HCT116 (cell line): ENCODE data around the gene DMWD. TPM values are rescaled to one million over a fixed set of nuclear protein-coding genes. Genes with fewer than 3 reads are reported as not detected.

Source experiments
- ATAC-seq: fragments of 200-7000 bp; cut with Tn5 transposase; 2 replicates; pipeline ENCODE4 v1.9.1; 2020; ENCODE audit warnings: mild to moderate bottlenecking, moderate library complexity
- BruUV-seq: library from RNA; stranded (reverse); fragments of 400-500 nt; replicated peaks from 2 replicates; lab custom pipeline; 2021; lab: Mats Ljungman, UMichigan
- CTCF ChIA-PET: fragments of 300-600 bp; sonication (Branson Sonifier 250); formaldehyde crosslinking; loops from one replicate; lab custom pipeline; 2021; ENCODE audit warnings: antibody characterized with exemption; lab: Charles Lee
- POLR2A ChIA-PET: fragments of 300-600, 350-600 bp; sonication (Branson Sonifier 250); formaldehyde crosslinking; loops from one replicate; lab custom pipeline; 2021; ENCODE audit warnings: antibody characterized with exemption; lab: Charles Lee
- RAD21 ChIA-PET, 2 experiments: fragments of 300-600 bp; sonication (Branson Sonifier 250); formaldehyde crosslinking; loops; one replicate each; lab custom pipeline; 2023; ENCODE audit warnings: low total read pairs in 2 of 2; ENCODE audit not compliant: uncharacterized antibody in 2 of 2, unreplicated experiment in 2 of 2, low non-redundant PET in 1 of 2; lab: Charles Lee
- DNase-seq: peaks from one replicate; pipeline ENCODE4 v3.0.0-alpha.2; 2010; ENCODE audit warnings: low read depth, low spot score
- H2AFZ ChIP-seq: fragments of 200-600 bp; shearing (Covaris generic), sonication (generic); 2 replicates; pipeline ENCODE4 v1.6.1; 2017; ENCODE audit warnings: low read depth, mixed run types, mixed read lengths, antibody characterized with exemption, low read length; ENCODE audit not compliant: poor library complexity, severe bottlenecking
- H3K27ac ChIP-seq: 2 replicates; pipeline ENCODE4 v1.5.1; 2012; ENCODE audit warnings: low read depth, low read length
- H3K27me3 ChIP-seq: fragments of 200-600 bp; sonication (generic); 2 replicates; pipeline ENCODE4 v1.6.1; 2016; ENCODE audit warnings: mixed run types, low read length, mixed read lengths; ENCODE audit not compliant: insufficient read depth
- H3K36me3 ChIP-seq, 2 experiments: fragments of 200-500 bp in 1 of 2; fragments of 200-600 bp in 1 of 2; sonication (Bioruptor generic) in 1 of 2; sonication (generic) in 1 of 2; 2 replicates each; pipeline versions ENCODE4 v1.5.1 to v1.6.1; 2014 to 2016; ENCODE audit warnings: low read length in 2 of 2, inconsistent platforms in 1 of 2, mixed read lengths in 1 of 2, mixed run types in 1 of 2; ENCODE audit not compliant: insufficient read depth in 2 of 2, control insufficient read depth in 1 of 2
- H3K4me1 ChIP-seq, 2 experiments: fragments of 200-600 bp in 1 of 2; sonication (generic) in 1 of 2; 2 replicates each; pipeline versions ENCODE4 v1.5.1 to v1.6.1; 2012 to 2017; ENCODE audit warnings: low read length in 2 of 2, inconsistent platforms in 1 of 2, mild to moderate bottlenecking in 1 of 2, mixed read lengths in 1 of 2, mixed run types in 1 of 2, moderate library complexity in 1 of 2; ENCODE audit not compliant: insufficient read depth in 2 of 2, control insufficient read depth in 1 of 2
- H3K4me2 ChIP-seq: fragments of 200-600 bp; sonication (generic); 2 replicates; pipeline ENCODE4 v1.6.1; 2017; ENCODE audit warnings: mixed run types, low read length, mixed read lengths
- H3K4me3 ChIP-seq, 2 experiments: fragments of 200-600 bp in 1 of 2; sonication (generic) in 1 of 2; replicated peaks in 1 of 2; 2 replicates each; pipeline ENCODE4 v1.5.1; 2011 to 2016; ENCODE audit warnings: low read length in 2 of 2, control low read depth in 1 of 2, low read depth in 1 of 2, mild to moderate bottlenecking in 1 of 2, mixed read lengths in 1 of 2, mixed run types in 1 of 2
- H3K79me2 ChIP-seq: fragments of 200-600 bp; sonication (generic); 2 replicates; pipeline ENCODE4 v1.6.1; 2017; ENCODE audit warnings: mild to moderate bottlenecking, mixed run types, low read length, moderate library complexity, mixed read lengths; ENCODE audit not compliant: insufficient read depth
- H3K9ac ChIP-seq: fragments of 200-600 bp; sonication (generic); 2 replicates; pipeline ENCODE4 v1.6.1; 2016; ENCODE audit warnings: low read length, mixed read lengths
- H3K9me2 ChIP-seq: fragments of 200-600 bp; sonication (generic), shearing (Covaris generic); 2 replicates; pipeline ENCODE4 v1.6.1; 2017; ENCODE audit warnings: mixed run types, mild to moderate bottlenecking, moderate library complexity; ENCODE audit not compliant: insufficient read depth
- H3K9me3 ChIP-seq, 2 experiments: fragments of 200-500 bp in 1 of 2; fragments of 200-600 bp in 1 of 2; sonication (Bioruptor generic) in 1 of 2; sonication (generic) in 1 of 2; 2 replicates each; pipeline ENCODE4 v1.6.1; 2014 to 2017; ENCODE audit warnings: low read length in 2 of 2, mixed read lengths in 2 of 2, inconsistent platforms in 1 of 2, low read depth in 1 of 2, mild to moderate bottlenecking in 1 of 2, mixed run types in 1 of 2, moderate library complexity in 1 of 2; ENCODE audit not compliant: control insufficient read depth in 1 of 2, insufficient read depth in 1 of 2
- H4K20me1 ChIP-seq: fragments of 200-600 bp; sonication (generic), shearing (Covaris generic); 2 replicates; pipeline ENCODE4 v1.6.1; 2017; ENCODE audit warnings: mixed run types, mild to moderate bottlenecking, moderate library complexity; ENCODE audit not compliant: insufficient read depth
- CBX3 ChIP-seq: IDR thresholded peaks from 2 replicates; pipeline ENCODE4 v1.6.1; 2012; ENCODE audit warnings: low read depth
- EGR1 ChIP-seq: IDR thresholded peaks from 2 replicates; pipeline ENCODE4 v1.6.1; 2012; ENCODE audit warnings: low read depth
- ELF1 ChIP-seq: IDR thresholded peaks from 2 replicates; pipeline ENCODE4 v1.6.1; 2012; ENCODE audit warnings: low read depth, borderline replicate concordance
- EZH2phosphoT487 ChIP-seq: fragments of 200-600 bp; IDR thresholded peaks from 2 replicates; pipeline ENCODE4 v1.6.1; 2018; ENCODE audit warnings: antibody characterized with exemption, borderline replicate concordance
- JUND ChIP-seq: IDR thresholded peaks from 2 replicates; pipeline ENCODE4 v1.6.1; 2012
- POLR2A ChIP-seq: IDR thresholded peaks from 2 replicates; pipeline ENCODE4 v1.7.0; 2011; ENCODE audit warnings: borderline replicate concordance; ENCODE audit not compliant: insufficient read depth, insufficient read length; ENCODE audit errors: extremely low read depth
- POLR2AphosphoS5 ChIP-seq: IDR thresholded peaks from 2 replicates; pipeline ENCODE4 v1.6.1; 2011; ENCODE audit warnings: mild to moderate bottlenecking, low read depth, low read length, moderate library complexity
- SRF ChIP-seq: IDR thresholded peaks from 2 replicates; pipeline ENCODE4 v1.6.1; 2012; ENCODE audit warnings: low read depth
- YY1 ChIP-seq: IDR thresholded peaks from 2 replicates; pipeline ENCODE4 v1.6.1; 2011; ENCODE audit warnings: low read length, low read depth, moderate library complexity, mild to moderate bottlenecking; ENCODE audit not compliant: insufficient replicate concordance; ENCODE audit errors: extremely low read depth
- intact Hi-C: fragments of 100-400 bp; cut with micrococcal nuclease; formaldehyde crosslinking; loops from 2 replicates; pipeline ENCODE4 v1.10.0; 2022
- total RNA-seq: library from RNA; stranded (reverse); gene quantifications from one replicate; pipeline ENCODE4 v1.2.1, GENCODE V29; 2021; ENCODE audit not compliant: unreplicated experiment
- TF ChIP-seq, protein P1 (sequence below): IDR thresholded peaks from 2 replicates; pipeline ENCODE4 v1.6.1; 2012; ENCODE audit warnings: low read depth
- TF ChIP-seq, protein P2 (sequence below): IDR thresholded peaks from 2 replicates; pipeline ENCODE4 v1.6.1; 2012
- TF ChIP-seq, protein P3 (sequence below): IDR thresholded peaks from 2 replicates; pipeline ENCODE4 v1.6.1; 2012

DMWD gene
- total RNA-seq, 1 experiment from 2014 or later: 56.8 TPM

DNA sequence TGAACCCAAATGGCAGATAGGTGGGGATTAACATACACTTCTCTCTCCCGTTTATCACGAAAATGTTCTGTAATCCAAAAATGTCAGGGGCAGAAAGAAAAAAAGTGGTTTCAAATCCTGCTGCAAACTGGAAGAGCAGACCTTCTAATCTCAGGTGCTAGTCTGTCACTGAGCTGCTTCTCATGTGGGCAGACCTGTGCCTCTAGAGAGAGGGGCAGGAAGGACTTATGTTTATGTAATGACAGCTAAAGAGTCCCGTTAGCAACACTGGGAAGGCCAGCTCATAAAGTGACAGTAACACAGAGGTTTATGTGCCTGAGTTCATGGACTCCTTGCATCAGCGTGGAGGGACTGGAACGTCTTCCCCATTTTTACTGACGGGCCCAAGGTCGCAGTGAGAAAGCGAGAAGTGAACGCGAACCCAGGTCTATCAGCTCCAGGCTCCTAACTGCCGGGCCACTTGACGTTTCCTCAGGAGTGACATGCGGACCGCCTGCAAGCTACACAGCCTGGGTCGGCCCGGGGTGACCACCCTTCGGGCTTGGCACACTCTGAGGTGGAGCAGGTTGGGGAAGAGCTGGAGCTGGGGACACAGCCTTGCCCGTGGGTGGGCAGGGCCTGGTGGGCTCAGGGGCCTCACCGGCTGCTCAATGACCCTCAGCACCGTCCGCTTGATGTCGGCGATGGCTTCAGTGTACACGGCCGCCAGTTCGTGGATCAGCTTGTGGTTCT lies 32.1 kb upstream of the DMWD start:
- H3K4me3 ChIP-seq: no peak overlapping the region
- no peaks in the 10 kb centered on the region for H3K9me3 ChIP-seq
- no peaks in the 10 kb centered on the region for H3K27me3 ChIP-seq
- intact Hi-C loops: no loop called here
- H3K36me3 ChIP-seq: peaks cover 32 to 53% of the 10 kb centered on the region in 2 experiments; a peak in 3 of 4 replicates
- no peaks in the 10 kb centered on the region for H4K20me1 ChIP-seq
- H3K9ac ChIP-seq: no peak overlapping the region
- TF ChIP-seq, protein P1, sequence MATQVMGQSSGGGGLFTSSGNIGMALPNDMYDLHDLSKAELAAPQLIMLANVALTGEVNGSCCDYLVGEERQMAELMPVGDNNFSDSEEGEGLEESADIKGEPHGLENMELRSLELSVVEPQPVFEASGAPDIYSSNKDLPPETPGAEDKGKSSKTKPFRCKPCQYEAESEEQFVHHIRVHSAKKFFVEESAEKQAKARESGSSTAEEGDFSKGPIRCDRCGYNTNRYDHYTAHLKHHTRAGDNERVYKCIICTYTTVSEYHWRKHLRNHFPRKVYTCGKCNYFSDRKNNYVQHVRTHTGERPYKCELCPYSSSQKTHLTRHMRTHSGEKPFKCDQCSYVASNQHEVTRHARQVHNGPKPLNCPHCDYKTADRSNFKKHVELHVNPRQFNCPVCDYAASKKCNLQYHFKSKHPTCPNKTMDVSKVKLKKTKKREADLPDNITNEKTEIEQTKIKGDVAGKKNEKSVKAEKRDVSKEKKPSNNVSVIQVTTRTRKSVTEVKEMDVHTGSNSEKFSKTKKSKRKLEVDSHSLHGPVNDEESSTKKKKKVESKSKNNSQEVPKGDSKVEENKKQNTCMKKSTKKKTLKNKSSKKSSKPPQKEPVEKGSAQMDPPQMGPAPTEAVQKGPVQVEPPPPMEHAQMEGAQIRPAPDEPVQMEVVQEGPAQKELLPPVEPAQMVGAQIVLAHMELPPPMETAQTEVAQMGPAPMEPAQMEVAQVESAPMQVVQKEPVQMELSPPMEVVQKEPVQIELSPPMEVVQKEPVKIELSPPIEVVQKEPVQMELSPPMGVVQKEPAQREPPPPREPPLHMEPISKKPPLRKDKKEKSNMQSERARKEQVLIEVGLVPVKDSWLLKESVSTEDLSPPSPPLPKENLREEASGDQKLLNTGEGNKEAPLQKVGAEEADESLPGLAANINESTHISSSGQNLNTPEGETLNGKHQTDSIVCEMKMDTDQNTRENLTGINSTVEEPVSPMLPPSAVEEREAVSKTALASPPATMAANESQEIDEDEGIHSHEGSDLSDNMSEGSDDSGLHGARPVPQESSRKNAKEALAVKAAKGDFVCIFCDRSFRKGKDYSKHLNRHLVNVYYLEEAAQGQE: no peak
- TF ChIP-seq, protein P2, sequence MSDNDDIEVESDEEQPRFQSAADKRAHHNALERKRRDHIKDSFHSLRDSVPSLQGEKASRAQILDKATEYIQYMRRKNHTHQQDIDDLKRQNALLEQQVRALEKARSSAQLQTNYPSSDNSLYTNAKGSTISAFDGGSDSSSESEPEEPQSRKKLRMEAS: no peak
- TF ChIP-seq POLR2A: no peak
- no peak for TF ChIP-seq CBX3
- TF ChIP-seq SRF: no peak
- no peak for TF ChIP-seq JUND
- TF ChIP-seq YY1: no peak
- TF ChIP-seq, protein P3, sequence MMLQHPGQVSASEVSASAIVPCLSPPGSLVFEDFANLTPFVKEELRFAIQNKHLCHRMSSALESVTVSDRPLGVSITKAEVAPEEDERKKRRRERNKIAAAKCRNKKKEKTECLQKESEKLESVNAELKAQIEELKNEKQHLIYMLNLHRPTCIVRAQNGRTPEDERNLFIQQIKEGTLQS: no peak
- no peak for TF ChIP-seq ELF1
- no peak for TF ChIP-seq EZH2phosphoT487
- no peak for TF ChIP-seq EGR1
- TF ChIP-seq POLR2AphosphoS5: no peak
- RAD21 ChIA-PET: interaction anchor here in 1 of 2 experiments (0.6 kb wide), 1 partner anchor 1029 kb away, joined by 3 read pairs; no protein-coding TSS in a partner anchor
- H3K4me1 ChIP-seq: no peaks in the 10 kb centered on the region
- H3K4me2 ChIP-seq: no peak overlapping the region
- no TSS peak for BruUV-seq
- no peaks in the 10 kb centered on the region for H3K79me2 ChIP-seq
- POLR2A ChIA-PET: no interaction called here
- ATAC-seq (no peak), DNase-seq (no peak)
- H2AFZ ChIP-seq: no peak overlapping the region
- H3K27ac ChIP-seq: no peak overlapping the region
- CTCF ChIA-PET: interaction anchor here (0.5 to 1.0 kb wide), 2 partner anchors 8 to 30 kb away, joined by 3 read pairs; no protein-coding TSS in a partner anchor
- H3K9me2 ChIP-seq: no peaks in the 10 kb centered on the region
